Measurements from ENCODE around the gene DGCR8. TPM values are rescaled to one million over a fixed set of nuclear protein-coding genes. Genes with fewer than 3 reads are reported as not detected.
"Not testable (repeated sequence)": the region's sequence is repeated elsewhere in the genome, so short reads cannot be mapped to it uniquely, and the experiment has no call there.

DGCR8 gene
- polyA plus RNA-seq, 4 donors, result 17.0 to 31.0 (median 17.7) TPM

DNA sequence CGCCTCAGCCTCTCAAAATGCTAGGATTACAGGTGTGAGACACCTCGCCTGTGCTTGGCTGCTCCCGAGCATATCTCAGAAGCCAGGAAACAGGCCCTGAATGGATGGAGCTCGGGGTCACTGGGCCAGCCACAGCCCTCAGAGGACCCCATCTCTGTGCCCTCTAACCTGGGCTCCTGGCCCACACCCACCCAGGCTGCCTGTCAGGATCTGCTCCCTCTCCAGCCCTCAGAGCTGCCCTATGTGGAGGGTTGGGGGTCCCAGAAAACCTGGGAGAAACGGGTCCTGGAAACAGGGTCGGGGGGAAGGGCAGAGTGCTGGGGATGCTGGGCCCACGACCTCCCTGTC is 76.0 kb downstream of the DGCR8 start:
- Histone ChIP-seq H3K4me3 (ENCODE audit: low read depth in 1 of 3, low read length in 3 of 3) (no peak overlapping the region), H3K27me3 (ENCODE audit: control insufficient read depth in 3 of 3, insufficient read depth in 3 of 3, low read length in 3 of 3) (peaks cover 0 to 4% (median 0%) of the 10 kb centered on the region in 3 donors), H3K27ac (ENCODE audit: low read depth in 1 of 3, low read length in 2 of 3) (no peak overlapping the region), H3K36me3 (ENCODE audit: control insufficient read depth in 3 of 3, insufficient read depth in 2 of 3, low read depth in 1 of 3, low read length in 3 of 3) (no peaks in the 10 kb centered on the region), H3K9me3 (ENCODE audit: control insufficient read depth in 2 of 2, insufficient read depth in 1 of 2, low read depth in 1 of 2, low read length in 1 of 2) (no peaks in the 10 kb centered on the region), H3K4me1 (ENCODE audit: control insufficient read depth in 3 of 3, insufficient read depth in 2 of 3, low read depth in 1 of 3, low read length in 2 of 3) (peaks cover 0 to 5% (median 0%) of the 10 kb centered on the region in 3 donors)
- no peak for DNase-seq
- FAIRE-seq, result no peak
- WGBS, 3 donors, result 47 to 59% (median 51%) methylated on average over 7 of the region's 7 CpGs

DNA sequence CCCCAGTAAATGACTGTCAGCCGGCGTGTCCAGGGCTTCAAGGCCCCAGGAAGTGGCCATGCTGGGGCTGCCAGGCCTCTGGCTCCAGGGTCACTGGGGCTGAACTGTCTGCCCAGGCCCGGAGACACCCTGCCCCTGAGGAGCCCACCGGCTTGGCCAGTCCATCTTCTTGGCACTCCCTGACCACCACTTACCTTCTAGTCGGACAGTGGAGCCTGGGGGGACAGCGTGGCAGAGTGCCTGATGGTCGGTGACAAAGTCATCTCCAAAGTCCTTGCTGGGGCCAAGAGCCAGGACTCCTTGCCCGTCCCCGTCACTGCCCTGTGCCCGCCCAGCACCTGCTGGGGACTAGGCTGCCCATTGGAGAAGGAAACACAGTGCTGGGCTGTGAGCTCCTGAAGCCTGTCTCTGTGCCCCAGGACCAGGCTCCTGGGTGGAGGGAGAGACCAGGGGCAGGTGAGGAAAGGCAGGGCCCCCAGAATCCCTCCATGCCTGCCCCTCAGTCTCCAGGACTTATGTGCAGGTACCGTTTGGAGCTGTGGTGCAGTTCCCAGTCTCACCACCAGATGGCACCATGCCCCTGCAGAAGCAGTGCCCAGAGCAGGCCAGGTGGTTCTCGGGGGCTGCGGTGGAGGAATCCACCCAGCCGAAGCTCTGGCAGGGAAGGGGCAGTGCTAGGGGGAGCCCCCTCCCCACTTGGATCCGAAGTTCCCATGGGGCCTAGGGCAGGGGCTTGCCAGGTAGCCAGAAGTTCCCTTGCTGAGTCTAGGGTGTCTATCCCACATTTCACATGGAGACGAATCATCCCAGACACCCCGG is 76.8 kb downstream of the DGCR8 start:
- peak; percentile 68 to 90 for DNase-seq
- no peaks in the 10 kb centered on the region for H3K9me3 ChIP-seq (ENCODE audit: control insufficient read depth in 2 of 2, insufficient read depth in 1 of 2, low read depth in 1 of 2, low read length in 1 of 2)
- no peak overlapping the region for H3K4me3 ChIP-seq (ENCODE audit: low read depth in 1 of 3, low read length in 3 of 3)
- 33 to 45% (median 35%) methylated on average over 15 to 17 of the region's 17 CpGs for WGBS, 3 donors
- no peaks in the 10 kb centered on the region for H3K36me3 ChIP-seq (ENCODE audit: control insufficient read depth in 3 of 3, insufficient read depth in 2 of 3, low read depth in 1 of 3, low read length in 3 of 3)
- peaks cover 0 to 4% (median 0%) of the 10 kb centered on the region in 3 donors for H3K27me3 ChIP-seq (ENCODE audit: control insufficient read depth in 3 of 3, insufficient read depth in 3 of 3, low read length in 3 of 3)
- FAIRE-seq, result no peak
- no peak overlapping the region for H3K27ac ChIP-seq (ENCODE audit: low read depth in 1 of 3, low read length in 2 of 3)
- H3K4me1 ChIP-seq (ENCODE audit: control insufficient read depth in 3 of 3, insufficient read depth in 2 of 3, low read depth in 1 of 3, low read length in 2 of 3), result peaks cover 0 to 5% (median 0%) of the 10 kb centered on the region in 3 donors

DNA sequence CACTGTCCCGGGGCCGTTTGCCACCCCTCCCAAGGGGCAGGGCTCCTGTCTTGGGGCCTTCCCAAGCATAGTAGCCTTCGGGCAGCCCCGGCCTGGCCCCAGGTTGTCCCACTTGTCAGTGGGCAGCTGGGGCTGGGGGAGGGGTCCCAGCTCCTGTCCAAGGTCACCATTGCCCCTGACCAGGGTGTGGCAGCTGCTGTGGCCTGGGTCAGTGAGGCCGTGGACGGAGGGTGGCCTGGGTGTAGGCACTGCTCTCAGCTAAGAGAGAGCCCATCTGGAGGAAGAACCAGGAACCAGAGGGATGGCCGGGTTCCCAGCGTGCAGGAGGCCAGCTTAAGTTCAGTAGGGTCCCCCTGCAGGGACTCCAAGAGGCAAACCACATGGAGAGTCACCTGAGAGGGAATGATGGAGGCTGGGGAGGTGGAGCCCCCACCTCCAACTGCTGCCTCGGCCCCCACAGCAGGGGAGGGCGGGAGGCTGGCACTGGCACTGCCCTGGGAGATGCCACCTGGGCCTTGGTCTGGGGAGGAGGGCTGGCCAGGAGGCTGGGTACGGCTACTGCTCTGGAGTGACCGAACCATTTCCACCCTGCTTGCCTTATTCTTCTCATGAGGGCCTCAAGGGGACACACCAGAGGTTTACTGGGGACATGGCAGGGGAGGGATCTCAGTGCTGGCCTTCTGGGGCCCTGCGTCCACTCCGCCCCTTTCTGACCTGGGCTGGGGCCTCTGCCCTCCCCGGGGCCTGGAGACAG is 77.6 kb downstream of the DGCR8 start:
- Histone ChIP-seq H3K27ac (ENCODE audit: low read depth in 1 of 3, low read length in 2 of 3) (no peak overlapping the region), H3K9me3 (ENCODE audit: control insufficient read depth in 2 of 2, insufficient read depth in 1 of 2, low read depth in 1 of 2, low read length in 1 of 2) (no peaks in the 10 kb centered on the region), H3K4me1 (ENCODE audit: control insufficient read depth in 3 of 3, insufficient read depth in 2 of 3, low read depth in 1 of 3, low read length in 2 of 3) (peaks cover 0 to 5% (median 0%) of the 10 kb centered on the region in 3 donors), H3K27me3 (ENCODE audit: control insufficient read depth in 3 of 3, insufficient read depth in 3 of 3, low read length in 3 of 3) (peaks cover 0 to 4% (median 0%) of the 10 kb centered on the region in 3 donors), H3K4me3 (ENCODE audit: low read depth in 1 of 3, low read length in 3 of 3) (no peak overlapping the region), H3K36me3 (ENCODE audit: control insufficient read depth in 3 of 3, insufficient read depth in 2 of 3, low read depth in 1 of 3, low read length in 3 of 3) (no peaks in the 10 kb centered on the region)
- DNase-seq (no peak), FAIRE-seq (no peak)
- 50 to 63% (median 57%) methylated on average over 14 to 15 of the region's 15 CpGs for WGBS, 3 donors

DNA sequence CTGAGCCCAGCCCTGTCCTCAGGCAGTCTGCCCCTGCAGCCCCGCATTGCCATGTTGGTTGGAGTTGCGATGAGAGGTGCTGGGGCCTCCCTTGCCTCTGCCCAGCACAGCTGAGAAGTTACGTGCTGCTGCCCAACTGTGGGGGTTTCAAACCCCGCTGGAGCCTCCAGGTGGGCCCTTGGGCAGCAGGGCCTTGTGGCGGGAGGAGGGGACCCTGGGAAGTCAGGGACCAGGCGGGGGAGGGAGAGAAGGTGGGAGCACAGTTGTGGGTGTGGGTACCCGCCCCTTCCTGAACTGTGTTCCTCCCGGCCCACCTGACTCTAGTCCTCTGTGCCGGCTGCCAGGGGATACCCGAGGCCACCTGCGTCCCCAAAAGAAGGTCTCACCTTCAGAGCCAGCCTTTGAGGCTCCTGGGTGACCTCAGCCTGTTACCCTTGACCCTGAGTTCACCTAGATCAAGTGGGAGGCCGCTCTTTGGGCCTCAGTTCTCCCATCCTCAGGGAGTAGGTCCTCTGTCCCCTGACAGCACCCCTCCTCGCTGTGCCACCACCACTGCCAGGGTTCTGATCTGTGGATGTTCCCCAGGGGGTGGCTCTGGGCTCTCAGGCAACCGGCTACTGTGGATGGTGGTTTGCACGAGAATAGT is 78.5 kb downstream of the DGCR8 start:
- no peak for FAIRE-seq
- Histone ChIP-seq H3K36me3 (ENCODE audit: control insufficient read depth in 3 of 3, insufficient read depth in 2 of 3, low read depth in 1 of 3, low read length in 3 of 3) (no peaks in the 10 kb centered on the region), H3K4me1 (ENCODE audit: control insufficient read depth in 3 of 3, insufficient read depth in 2 of 3, low read depth in 1 of 3, low read length in 2 of 3) (peaks cover 0 to 5% (median 0%) of the 10 kb centered on the region in 3 donors), H3K27ac (ENCODE audit: low read depth in 1 of 3, low read length in 2 of 3) (no peak overlapping the region), H3K9me3 (ENCODE audit: control insufficient read depth in 2 of 2, insufficient read depth in 1 of 2, low read depth in 1 of 2, low read length in 1 of 2) (no peaks in the 10 kb centered on the region), H3K4me3 (ENCODE audit: low read depth in 1 of 3, low read length in 3 of 3) (no peak overlapping the region), H3K27me3 (ENCODE audit: control insufficient read depth in 3 of 3, insufficient read depth in 3 of 3, low read length in 3 of 3) (peaks cover 0 to 4% (median 0%) of the 10 kb centered on the region in 3 donors)
- DNase-seq, result no peak
- 56 to 69% (median 66%) methylated on average over 13 to 15 of the region's 15 CpGs for WGBS, 3 donors

- Histone ChIP-seq H3K27me3 (ENCODE audit: control insufficient read depth in 3 of 3, insufficient read depth in 3 of 3, low read length in 3 of 3) (peaks cover 0 to 4% (median 0%) of the 10 kb centered on the region in 3 donors), H3K9me3 (ENCODE audit: control insufficient read depth in 2 of 2, insufficient read depth in 1 of 2, low read depth in 1 of 2, low read length in 1 of 2) (no peaks in the 10 kb centered on the region), H3K4me3 (ENCODE audit: low read depth in 1 of 3, low read length in 3 of 3) (no peak overlapping the region), H3K4me1 (ENCODE audit: control insufficient read depth in 3 of 3, insufficient read depth in 2 of 3, low read depth in 1 of 3, low read length in 2 of 3) (peaks cover 0 to 5% (median 0%) of the 10 kb centered on the region in 3 donors), H3K36me3 (ENCODE audit: control insufficient read depth in 3 of 3, insufficient read depth in 2 of 3, low read depth in 1 of 3, low read length in 3 of 3) (no peaks in the 10 kb centered on the region), H3K27ac (ENCODE audit: low read depth in 1 of 3, low read length in 2 of 3) (no peak overlapping the region)
- FAIRE-seq (no peak), DNase-seq (no peak)
- 42 to 48% (median 47%) methylated on average over 9 of the region's 9 CpGs for WGBS, 3 donors
These were observed 79.0 kb downstream of the DGCR8 start for GRCh38 chr22:20159076-20159475.

DNA sequence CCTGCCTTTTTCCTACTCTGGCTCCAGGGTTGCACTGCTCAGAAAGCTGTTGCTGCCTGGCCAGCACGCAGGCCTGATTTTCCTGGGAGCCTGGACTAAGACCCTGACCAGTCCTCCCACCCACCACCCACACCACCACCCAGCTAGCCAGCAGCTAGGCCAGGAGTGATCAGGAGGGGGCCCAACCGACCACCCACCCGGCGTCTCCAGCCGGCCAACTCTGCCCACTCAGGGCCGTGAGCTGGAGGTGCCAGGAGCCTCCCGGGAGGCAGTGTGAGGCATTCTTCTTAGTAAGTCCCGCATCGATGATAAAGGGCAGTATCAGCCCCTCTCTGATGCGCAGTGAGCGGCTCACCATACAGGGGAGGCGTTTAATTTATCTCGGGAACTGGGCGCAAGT is 79.5 kb downstream of the DGCR8 start:
- H3K27ac ChIP-seq (ENCODE audit: low read depth in 1 of 3, low read length in 2 of 3); H3K4me1 ChIP-seq (ENCODE audit: control insufficient read depth in 3 of 3, insufficient read depth in 2 of 3, low read depth in 1 of 3, low read length in 2 of 3); H3K4me3 ChIP-seq (ENCODE audit: low read depth in 1 of 3, low read length in 3 of 3); DNase-seq; H3K36me3 ChIP-seq (ENCODE audit: control insufficient read depth in 3 of 3, insufficient read depth in 2 of 3, low read depth in 1 of 3, low read length in 3 of 3); FAIRE-seq; H3K9me3 ChIP-seq (ENCODE audit: control insufficient read depth in 2 of 2, insufficient read depth in 1 of 2, low read depth in 1 of 2, low read length in 1 of 2); H3K27me3 ChIP-seq (ENCODE audit: control insufficient read depth in 3 of 3, insufficient read depth in 3 of 3, low read length in 3 of 3): not testable (repeated sequence)
- WGBS, 3 donors, result 61 to 79% (median 67%) methylated on average over 7 to 13 of the region's 14 CpGs

DNA sequence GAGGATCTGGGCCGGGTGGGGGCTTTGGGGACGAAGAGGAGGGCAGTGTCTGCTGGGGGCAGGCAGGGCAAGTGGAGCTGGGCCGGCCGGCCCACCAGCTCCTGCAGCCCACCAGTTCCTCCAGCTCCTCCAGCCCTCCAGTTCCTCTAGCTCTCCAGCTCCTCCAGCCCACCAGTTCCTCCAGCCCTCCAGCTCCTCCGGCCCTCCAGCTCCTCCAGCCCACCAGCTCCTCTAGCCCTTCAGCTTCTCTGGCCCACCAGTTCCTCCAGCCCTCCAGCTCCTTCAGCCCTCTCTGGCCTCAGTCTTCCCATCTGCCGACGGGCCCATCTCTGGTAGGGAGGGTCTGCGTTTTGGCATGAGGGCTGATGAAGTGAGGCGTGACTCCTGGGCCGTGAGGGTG is 80.0 kb downstream of the DGCR8 start:
- WGBS, 3 donors, result 64 to 78% (median 71%) methylated on average over 9 to 10 of the region's 10 CpGs
- Histone ChIP-seq H3K4me3 (ENCODE audit: low read depth in 1 of 3, low read length in 3 of 3) (no peak overlapping the region), H3K9me3 (ENCODE audit: control insufficient read depth in 2 of 2, insufficient read depth in 1 of 2, low read depth in 1 of 2, low read length in 1 of 2) (no peaks in the 10 kb centered on the region), H3K36me3 (ENCODE audit: control insufficient read depth in 3 of 3, insufficient read depth in 2 of 3, low read depth in 1 of 3, low read length in 3 of 3) (no peaks in the 10 kb centered on the region), H3K27ac (ENCODE audit: low read depth in 1 of 3, low read length in 2 of 3) (no peak overlapping the region), H3K4me1 (ENCODE audit: control insufficient read depth in 3 of 3, insufficient read depth in 2 of 3, low read depth in 1 of 3, low read length in 2 of 3) (peaks cover 0 to 5% (median 0%) of the 10 kb centered on the region in 3 donors), H3K27me3 (ENCODE audit: control insufficient read depth in 3 of 3, insufficient read depth in 3 of 3, low read length in 3 of 3) (peaks cover 0 to 4% (median 0%) of the 10 kb centered on the region in 3 donors)
- no peak for DNase-seq
- FAIRE-seq, result no peak
